HG02623 (cell line): ENCODE data around the gene COL4A2.
"Not testable (repeated sequence)": the region's sequence is repeated elsewhere in the genome, so short reads cannot be mapped to it uniquely, and the experiment has no call there.

Experiments
- ATAC-seq: cut with Tn5 transposase; IDR thresholded peaks from one replicate; pipeline ENCODE4 v1.9.1; 2021; ENCODE audit warnings: moderate library complexity; ENCODE audit not compliant: unreplicated experiment

COL4A2 gene

GRCh38 chr13:110484290-110485048 lies 177.4 kb downstream of the COL4A2 start:
- no peak for ATAC-seq

GRCh38 chr13:110485604-110486003 lies 178.5 kb downstream of the COL4A2 start:
- no peak for ATAC-seq

- ATAC-seq, result no peak
Observed at GRCh38 chr13:110486061-110486715, 179.1 kb downstream of the COL4A2 start.

GRCh38 chr13:110486880-110487279 lies 179.8 kb downstream of the COL4A2 start:
- not testable (repeated sequence) for ATAC-seq

GRCh38 chr13:110490009-110490770 lies 183.1 kb downstream of the COL4A2 start:
- no peak for ATAC-seq

- ATAC-seq, result no peak
Observed at GRCh38 chr13:110491869-110492678, 185.0 kb downstream of the COL4A2 start.

- no peak for ATAC-seq
Observed at GRCh38 chr13:110492679-110493593, 185.9 kb downstream of the COL4A2 start.

GRCh38 chr13:110493613-110494012 lies 186.5 kb downstream of the COL4A2 start:
- ATAC-seq, result no peak

GRCh38 chr13:110495376-110495775 lies 188.3 kb downstream of the COL4A2 start:
- no peak for ATAC-seq

- ATAC-seq, result no peak
Observed at GRCh38 chr13:110495881-110496280, 188.8 kb downstream of the COL4A2 start.

GRCh38 chr13:110496281-110496680 lies 189.2 kb downstream of the COL4A2 start:
- ATAC-seq, result no peak

- ATAC-seq, result no peak
Observed at GRCh38 chr13:110497003-110497402, 189.9 kb downstream of the COL4A2 start.

- not testable (repeated sequence) for ATAC-seq
Observed at GRCh38 chr13:110497896-110498295, 190.8 kb downstream of the COL4A2 start.

- ATAC-seq, result no peak
Observed at GRCh38 chr13:110498327-110498726, 191.2 kb downstream of the COL4A2 start.

- no peak for ATAC-seq
Observed at GRCh38 chr13:110498765-110499164, 191.7 kb downstream of the COL4A2 start.

GRCh38 chr13:110499621-110500281 lies 192.7 kb downstream of the COL4A2 start:
- ATAC-seq, result no peak

- no peak for ATAC-seq
Observed at GRCh38 chr13:110500341-110500740, 193.3 kb downstream of the COL4A2 start.

GRCh38 chr13:110501188-110501587 lies 194.1 kb downstream of the COL4A2 start:
- ATAC-seq, result no peak
